Hepatocyte (in vitro differentiated cells): Measurements from ENCODE around the gene LRRC45. TPM values are rescaled to one million over a fixed set of nuclear protein-coding genes. Genes with fewer than 3 reads are reported as not detected.

Source experiments
- DNase-seq: peaks from one replicate; pipeline ENCODE4 v3.0.0-alpha.2; 2016; ENCODE audit warnings: low spot score
- H2AFZ ChIP-seq: fragments of 200-600 bp; sonication (generic); 2 replicates; pipeline ENCODE4 v1.6.0; 2016; ENCODE audit warnings: antibody characterized with exemption, mild to moderate bottlenecking
- H3K27ac ChIP-seq: fragments of 200-600 bp; sonication (generic); 2 replicates; pipeline ENCODE4 v1.5.1; 2016; ENCODE audit warnings: mild to moderate bottlenecking
- H3K27me3 ChIP-seq: fragments of 200-600 bp; sonication (generic); 2 replicates; pipeline ENCODE4 v1.6.1; 2016
- H3K36me3 ChIP-seq: fragments of 200-600 bp; sonication (generic); replicated peaks from 2 replicates; pipeline ENCODE4 v1.5.1; 2016; ENCODE audit warnings: low read depth; ENCODE audit not compliant: insufficient read depth
- H3K4me1 ChIP-seq: fragments of 200-600 bp; sonication (generic); 2 replicates; pipeline ENCODE4 v1.5.1; 2016; ENCODE audit warnings: mild to moderate bottlenecking, moderate library complexity; ENCODE audit not compliant: insufficient read depth
- H3K4me2 ChIP-seq: fragments of 200-600 bp; sonication (generic); 2 replicates; pipeline ENCODE4 v1.6.0; 2016
- H3K4me3 ChIP-seq: fragments of 200-600 bp; sonication (generic); 2 replicates; pipeline ENCODE4 v1.5.1; 2016; ENCODE audit warnings: mild to moderate bottlenecking
- H3K79me2 ChIP-seq: fragments of 200-600 bp; sonication (generic); 2 replicates; pipeline ENCODE4 v1.6.0; 2017; ENCODE audit warnings: mild to moderate bottlenecking
- H3K9me2 ChIP-seq: fragments of 200-600 bp; sonication (generic); replicated peaks from 2 replicates; pipeline ENCODE4 v1.6.0; 2017; ENCODE audit warnings: mild to moderate bottlenecking; ENCODE audit not compliant: insufficient read depth
- H3K9me3 ChIP-seq: fragments of 200-600 bp; sonication (generic); 2 replicates; pipeline ENCODE4 v1.5.1; 2016; ENCODE audit warnings: low read depth, mild to moderate bottlenecking
- H4K20me1 ChIP-seq: fragments of 200-600 bp; sonication (generic); 2 replicates; pipeline ENCODE4 v1.6.0; 2016; ENCODE audit warnings: mild to moderate bottlenecking; ENCODE audit not compliant: insufficient read depth, poor library complexity, severe bottlenecking
- CTCF ChIP-seq: fragments of 200-600 bp; sonication (generic); IDR thresholded peaks from 2 replicates; pipeline ENCODE4 v1.5.1; 2016; ENCODE audit warnings: antibody characterized with exemption, mild to moderate bottlenecking; ENCODE audit not compliant: poor library complexity
- EZH2 ChIP-seq: fragments of 200-600 bp; sonication (generic); IDR thresholded peaks from 2 replicates; pipeline ENCODE4 v1.6.1; 2016; ENCODE audit warnings: antibody characterized with exemption, mild to moderate bottlenecking, borderline replicate concordance
- EZH2phosphoT487 ChIP-seq: fragments of 200-600 bp; sonication (generic); IDR thresholded peaks from one replicate; pipeline ENCODE4 v1.6.1; 2018; ENCODE audit warnings: antibody characterized with exemption, mild to moderate bottlenecking, low read depth, moderate library complexity; ENCODE audit not compliant: unreplicated experiment, severe bottlenecking
- WGBS: methylation state at CpG from one replicate; pipeline ENCODE4 v1.1.6; 2016; ENCODE audit warnings: low lambda C conversion rate; ENCODE audit errors: missing lambda C conversion rate; 5-methylcytosine and 5-hydroxymethylcytosine counted together
- polyA plus RNA-seq: library from polyadenylated mRNA; unstranded; fragments of >200 nt; fragmentation: Nextera tagmentation; extraction: Ambion mirVana; gene quantifications from 2 replicates; pipeline ENCODE4 v1.2.1, GENCODE V29; 2016
- total RNA-seq: library from RNA; depleted of rRNA; stranded (reverse); fragments of >200 nt; gene quantifications from 2 replicates; pipeline ENCODE4 v1.2.3, GENCODE V29; 2014

LRRC45 gene
- total RNA-seq (12.8 and 15.5 TPM in 2 replicates), polyA plus RNA-seq (14.7 and 17.2 TPM in 2 replicates)

GRCh38 chr17:82022981-82023446 lies at the start of gene LRRC45:
Gene LRRC45, plus strand, starts transcription at chr17:82023305. Its CDS starts 339 bp downstream, at chr17:82023644.
- H3K27ac ChIP-seq = no peak within 1 kb of the TSS
- H3K4me1 ChIP-seq = peaks cover 19% of the 10 kb centered on the region
- H3K36me3 ChIP-seq = no peaks in the 10 kb centered on the region

GRCh38 chr17:81973432-81973831 lies 49.7 kb upstream of the LRRC45 start:
- H3K4me1 ChIP-seq = peaks cover 12% of the 10 kb centered on the region
- H2AFZ ChIP-seq = no peak overlapping the region
- no peaks in the 10 kb centered on the region for H3K36me3 ChIP-seq

More at GRCh38 chr17:82022981-82023446, at the start of gene LRRC45:
- peaks cover 11% of the 10 kb centered on the region for H3K79me2 ChIP-seq
- TF ChIP-seq EZH2phosphoT487 (no peak), CTCF (no peak), EZH2 (no peak)
- no peaks in the 10 kb centered on the region for H4K20me1 ChIP-seq
- H3K9me3 ChIP-seq = no peaks in the 10 kb centered on the region
- peak within 1 kb of the TSS; percentile 32 for H3K4me3 ChIP-seq
- no peaks in the 10 kb centered on the region for H3K9me2 ChIP-seq
- 2% methylated on average over 28 of the region's 42 CpGs for WGBS
- peak within 1 kb of the TSS; percentile 90 for H3K4me2 ChIP-seq
- no peaks in the 10 kb centered on the region for H3K27me3 ChIP-seq
- peak within 1 kb of the TSS; percentile 41 for H2AFZ ChIP-seq
- DNase-seq = peak; percentile 100

GRCh38 chr17:81976332-81977210 lies 46.5 kb upstream of the LRRC45 start:
- TF ChIP-seq EZH2 = no peak
- Histone ChIP-seq H2AFZ (peak overlapping the region; percentile 90), H4K20me1 (no peaks in the 10 kb centered on the region), H3K36me3 (no peaks in the 10 kb centered on the region), H3K4me1 (peaks cover 13% of the 10 kb centered on the region), H3K4me3 (peak overlapping the region; percentile 67), H3K79me2 (peaks cover 7% of the 10 kb centered on the region), H3K4me2 (peak overlapping the region; percentile 96), H3K27ac (peak overlapping the region; percentile 79), H3K9me2 (no peaks in the 10 kb centered on the region), H3K9me3 (no peaks in the 10 kb centered on the region), H3K27me3 (no peaks in the 10 kb centered on the region)
- WGBS = 33% methylated on average over 29 of the region's 30 CpGs
- peak; percentile 66 for DNase-seq

More at GRCh38 chr17:81973432-81973831, 49.7 kb upstream of the LRRC45 start:
- TF ChIP-seq EZH2 (no peak), CTCF (no peak), EZH2phosphoT487 (no peak)
- no peak for DNase-seq
- H4K20me1 ChIP-seq = no peaks in the 10 kb centered on the region
- no peaks in the 10 kb centered on the region for H3K9me3 ChIP-seq
- H3K9me2 ChIP-seq = no peaks in the 10 kb centered on the region
- H3K27ac ChIP-seq = no peak overlapping the region
- peaks cover 5% of the 10 kb centered on the region for H3K79me2 ChIP-seq
- H3K4me2 ChIP-seq = no peak overlapping the region
- H3K27me3 ChIP-seq = no peaks in the 10 kb centered on the region
- no peak overlapping the region for H3K4me3 ChIP-seq

- no peaks in the 10 kb centered on the region for H3K27me3 ChIP-seq
- under 1% methylated on average over 33 of the region's 76 CpGs for WGBS
- no peaks in the 10 kb centered on the region for H3K9me3 ChIP-seq
- peaks cover 13% of the 10 kb centered on the region for H3K4me1 ChIP-seq
- H4K20me1 ChIP-seq = no peaks in the 10 kb centered on the region
- no peaks in the 10 kb centered on the region for H3K36me3 ChIP-seq
- TF ChIP-seq EZH2phosphoT487 (no peak), EZH2 (no peak), CTCF (no peak)
- peaks cover 7% of the 10 kb centered on the region for H3K79me2 ChIP-seq
- peak within 1 kb of the TSS; percentile 98 for H3K4me2 ChIP-seq
- H3K4me3 ChIP-seq = peak within 1 kb of the TSS; percentile 93
- peak; percentile 98 for DNase-seq
- H2AFZ ChIP-seq = peak within 1 kb of the TSS; percentile 90
- no peaks in the 10 kb centered on the region for H3K9me2 ChIP-seq
- peak within 1 kb of the TSS; percentile 96 for H3K27ac ChIP-seq
Observed at GRCh38 chr17:81977211-81977808, 45.8 kb upstream of the LRRC45 start, which contains the start of gene ASPSCR1. Gene ASPSCR1, plus strand, starts transcription at chr17:81977629. Its CDS starts 18 bp downstream, at chr17:81977647.
